Epithelial cell of proximal tubule (primary cell): ENCODE data around the gene TBCA. TPM values are rescaled to one million over a fixed set of nuclear protein-coding genes. Genes with fewer than 3 reads are reported as not detected.

Experiments
- DNase-seq: peaks from one replicate; pipeline ENCODE4 v3.0.0-alpha.2; 2011; ENCODE audit warnings: low read depth
- H3K4me3 ChIP-seq: 2 replicates; pipeline ENCODE4 v1.5.1; 2011; ENCODE audit warnings: low read depth, mild to moderate bottlenecking, low read length
- total RNA-seq: library from RNA; depleted of rRNA; stranded (reverse); fragments of >200 nt; gene quantifications from 2 replicates; pipeline ENCODE4 v1.2.3, GENCODE V29; 2015
- TF ChIP-seq, protein P1 (sequence below): conservative IDR thresholded peaks from 2 replicates; pipeline ENCODE4 v1.5.1; 2012; ENCODE audit warnings: low read depth, mild to moderate bottlenecking, low read length

The TBCA gene
- total RNA-seq, 1 donor from 2014 or later: 362 TPM

- no peak overlapping the region for H3K4me3 ChIP-seq
- no peak for DNase-seq
- TF ChIP-seq, protein P1, sequence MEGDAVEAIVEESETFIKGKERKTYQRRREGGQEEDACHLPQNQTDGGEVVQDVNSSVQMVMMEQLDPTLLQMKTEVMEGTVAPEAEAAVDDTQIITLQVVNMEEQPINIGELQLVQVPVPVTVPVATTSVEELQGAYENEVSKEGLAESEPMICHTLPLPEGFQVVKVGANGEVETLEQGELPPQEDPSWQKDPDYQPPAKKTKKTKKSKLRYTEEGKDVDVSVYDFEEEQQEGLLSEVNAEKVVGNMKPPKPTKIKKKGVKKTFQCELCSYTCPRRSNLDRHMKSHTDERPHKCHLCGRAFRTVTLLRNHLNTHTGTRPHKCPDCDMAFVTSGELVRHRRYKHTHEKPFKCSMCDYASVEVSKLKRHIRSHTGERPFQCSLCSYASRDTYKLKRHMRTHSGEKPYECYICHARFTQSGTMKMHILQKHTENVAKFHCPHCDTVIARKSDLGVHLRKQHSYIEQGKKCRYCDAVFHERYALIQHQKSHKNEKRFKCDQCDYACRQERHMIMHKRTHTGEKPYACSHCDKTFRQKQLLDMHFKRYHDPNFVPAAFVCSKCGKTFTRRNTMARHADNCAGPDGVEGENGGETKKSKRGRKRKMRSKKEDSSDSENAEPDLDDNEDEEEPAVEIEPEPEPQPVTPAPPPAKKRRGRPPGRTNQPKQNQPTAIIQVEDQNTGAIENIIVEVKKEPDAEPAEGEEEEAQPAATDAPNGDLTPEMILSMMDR: no peak
These were observed 4.9 kb upstream of the TBCA start for GRCh38 chr5:77781076-77781475.

- DNase-seq: no peak
- TF ChIP-seq, protein P1: no peak
- no peak overlapping the region for H3K4me3 ChIP-seq
These were observed 2.8 kb upstream of the TBCA start for GRCh38 chr5:77778881-77779438.

GRCh38 chr5:77778398-77778797, 2.3 kb upstream of the TBCA start:
- DNase-seq: no peak
- TF ChIP-seq, protein P1: no peak

DNA sequence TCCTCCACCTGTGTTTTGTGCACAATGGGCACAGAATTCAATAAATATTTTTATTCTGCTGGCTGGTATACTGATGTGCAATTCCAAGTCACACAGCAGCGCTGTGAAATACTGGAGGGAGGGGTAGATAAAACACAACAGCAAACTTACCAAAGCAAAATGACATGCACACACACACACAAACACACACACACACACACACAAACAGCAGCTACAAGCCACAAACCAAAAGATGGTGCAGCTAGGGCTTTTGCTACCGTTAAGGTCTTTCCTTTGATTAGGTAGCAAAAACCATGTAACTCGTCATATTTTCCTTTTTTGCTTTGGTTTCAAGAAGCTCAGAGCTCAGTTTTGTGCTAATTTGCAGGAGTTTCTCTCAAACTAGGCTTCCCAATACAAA, 1.8 kb upstream of the TBCA start:
- no peak for DNase-seq
- TF ChIP-seq, protein P1: no peak
- H3K4me3 ChIP-seq: no peak overlapping the region

More at GRCh38 chr5:77778398-77778797, 2.3 kb upstream of the TBCA start:
- no peak overlapping the region for H3K4me3 ChIP-seq

DNA sequence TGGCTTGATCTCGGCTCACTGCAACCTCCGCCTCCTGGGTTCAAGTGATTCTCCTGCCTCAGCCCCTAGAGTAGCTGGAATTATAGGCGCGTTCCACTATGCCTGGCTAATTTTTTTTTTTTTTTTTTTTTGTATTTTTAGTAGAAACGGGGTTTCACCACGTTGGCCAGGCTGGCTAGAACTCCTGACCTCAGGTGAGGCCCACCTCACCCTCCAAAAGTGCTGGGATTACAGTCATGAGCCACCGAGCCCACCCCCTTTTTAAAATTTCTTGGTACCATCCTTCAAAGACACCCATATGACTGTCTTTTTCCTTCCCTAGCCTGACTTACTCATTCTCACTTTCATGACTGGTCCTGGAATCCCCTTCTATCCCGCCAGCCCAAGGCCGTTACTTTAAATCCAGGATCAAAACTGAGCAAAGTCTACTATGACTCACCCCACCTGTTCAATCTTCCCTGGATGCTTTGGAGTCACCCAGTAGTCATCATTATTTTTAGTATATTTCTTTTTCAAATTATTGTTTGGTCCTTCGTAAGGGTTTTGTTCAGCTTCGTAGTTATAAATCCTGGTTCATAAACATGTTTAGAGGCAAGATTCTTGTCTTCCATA, 1.2 kb upstream of the TBCA start:
- TF ChIP-seq, protein P1: no peak
- no peak overlapping the region for H3K4me3 ChIP-seq
- DNase-seq: no peak

DNA sequence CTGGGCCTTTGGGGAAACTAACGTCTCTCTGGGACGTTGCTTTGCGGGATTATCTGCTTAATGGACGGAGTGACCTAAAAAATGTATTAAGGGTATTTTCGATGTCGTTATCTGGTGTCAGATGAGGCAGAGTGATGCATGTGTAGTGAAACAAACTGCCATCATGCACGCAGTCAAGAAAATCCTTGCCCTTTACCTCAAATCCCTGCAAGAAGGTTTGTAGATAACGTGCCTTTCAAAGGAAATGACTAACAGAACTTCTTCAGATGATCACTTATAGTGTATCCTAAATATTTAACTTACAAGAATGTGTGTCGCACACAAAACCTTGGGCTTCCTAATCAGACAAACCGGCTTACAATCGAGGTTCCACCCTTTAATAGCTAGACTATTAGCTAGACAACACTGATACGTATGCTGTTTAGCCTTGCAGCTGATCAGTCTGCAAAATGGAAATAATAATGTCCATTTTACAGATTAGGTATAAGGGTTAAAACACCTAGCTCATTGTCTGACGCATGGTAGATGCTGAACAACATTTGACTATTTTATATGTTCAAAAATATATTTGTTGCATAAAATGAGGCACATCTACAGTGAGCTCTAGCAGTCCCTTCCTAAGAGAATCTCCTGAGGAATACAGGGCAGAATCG, 541 bp upstream of the TBCA start:
- DNase-seq: no peak
- peak overlapping the region; percentile 80 for H3K4me3 ChIP-seq
- TF ChIP-seq, protein P1: no peak
